SK-N-SH (cell line): ENCODE data around the gene GPR37L1. TPM values are rescaled to one million over a fixed set of nuclear protein-coding genes. Genes with fewer than 3 reads are reported as not detected.

Source experiments
- polyA plus RNA-seq, 3 experiments: library from polyadenylated mRNA; depleted of rRNA; stranded (reverse); fragments of >200 nt; gene quantifications; 2 replicates each; pipeline ENCODE4 v1.2.3, GENCODE V29; 2012
- small RNA-seq, 7 experiments: library from RNA; depleted of rRNA; stranded (forward); fragments of <200 nt; gene quantifications; one replicate each; pipeline ENCODE3, GENCODE V24; 2012

Gene GPR37L1
- polyA plus RNA-seq, 1 of the 3 experiments (the other 2 are of a cell fraction), result not detected

Small RNA genes within 50 kb of the gene (small RNA-seq; reads per million reads assigned to genes)
- gene CRIP1P3, result 0 reads per million in 7 experiments

Other genes with a start within 250 kb of the GPR37L1 start
- gene SHISA4, start 234.0 kb upstream of the GPR37L1 start, polyA plus RNA-seq (2012; rRNA removed), result 42.1 and 50.5 TPM in 2 replicates
- 2.7 and 4.9 TPM in 2 replicates for gene LMOD1, start 176.4 kb upstream of the GPR37L1 start, polyA plus RNA-seq (2012; rRNA removed)
- gene TIMM17A, start 167.4 kb upstream of the GPR37L1 start, polyA plus RNA-seq (2012; rRNA removed), result 33.6 and 51.6 TPM in 2 replicates
- gene RNPEP, start 140.3 kb upstream of the GPR37L1 start, polyA plus RNA-seq (2012; rRNA removed), result 36.7 and 46.7 TPM in 2 replicates
- 0.10 and 0.11 TPM in 2 replicates for gene ELF3, start 112.3 kb upstream of the GPR37L1 start, polyA plus RNA-seq (2012; rRNA removed)
- 62.0 and 66.9 TPM in 2 replicates for gene ARL8A, start 21.8 kb downstream of the GPR37L1 start, polyA plus RNA-seq (2012; rRNA removed)
- not detected in 2 replicates for gene PTPN7, start 37.7 kb downstream of the GPR37L1 start, polyA plus RNA-seq (2012; rRNA removed)
- 0.03 TPM in 1 of 2 replicates, not detected in the other for gene LGR6, start 70.9 kb downstream of the GPR37L1 start, polyA plus RNA-seq (2012; rRNA removed)
- gene UBE2T, start 219.0 kb downstream of the GPR37L1 start, polyA plus RNA-seq (2012; rRNA removed), result 72.2 and 88.7 TPM in 2 replicates
- 2.8 and 5.3 TPM in 2 replicates for gene PPP1R12B, start 225.8 kb downstream of the GPR37L1 start, polyA plus RNA-seq (2012; rRNA removed)